GM19099 (cell line): ENCODE results near the gene DPH3.
A peak's percentile ranks its signal among the peaks of the same experiment; 100 is the strongest.

Experiments
- POLR2A ChIP-seq: IDR thresholded peaks from 3 replicates; pipeline ENCODE4 v1.6.1; 2011; ENCODE audit warnings: low read depth; ENCODE audit not compliant: insufficient read length; ENCODE audit errors: extremely low read depth

DPH3 gene

GRCh38 chr3:16264708-16265454, at the start of gene DPH3, which contains the start of gene OXNAD1:
TSS of gene DPH3 (minus strand) at chr3:16264943. CDS start at chr3:16264876, 67 bp downstream.
TSS of gene OXNAD1 (plus strand) at chr3:16265212. CDS start at chr3:16270953, 5,741 bp downstream.
- TF ChIP-seq POLR2A, result peak; percentile 78

GRCh38 chr3:16313886-16314645, 49.3 kb upstream of the DPH3 start:
- TF ChIP-seq POLR2A, result no peak

- peak; percentile 13 for TF ChIP-seq POLR2A
These were observed 47.3 kb upstream of the DPH3 start for GRCh38 chr3:16311960-16312451.

GRCh38 chr3:16309558-16309957, 44.8 kb upstream of the DPH3 start:
- TF ChIP-seq POLR2A, result no peak

DNA sequence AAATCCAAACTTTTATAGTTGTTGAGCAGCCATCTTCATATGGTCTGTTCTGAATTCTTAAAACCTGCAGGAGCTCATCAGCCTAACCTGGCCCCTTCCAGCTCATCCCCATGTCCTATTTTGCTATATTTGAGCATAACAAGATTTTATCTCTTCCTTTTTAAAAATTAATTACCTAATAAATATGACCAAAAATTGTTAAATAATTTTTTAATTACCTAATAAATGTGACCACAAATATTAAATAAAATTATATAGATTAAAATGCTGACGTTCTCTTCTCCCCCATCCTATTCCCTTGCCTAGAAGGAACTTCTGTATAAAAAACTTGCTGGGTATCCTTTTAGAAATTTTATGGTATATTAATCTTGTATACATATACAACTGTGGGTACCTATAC, 44.0 kb upstream of the DPH3 start:
- no peak for TF ChIP-seq POLR2A

- no peak for TF ChIP-seq POLR2A
These were observed 43.2 kb upstream of the DPH3 start for GRCh38 chr3:16307832-16308531.

GRCh38 chr3:16305111-16305541, 40.4 kb upstream of the DPH3 start:
- TF ChIP-seq POLR2A, result no peak

GRCh38 chr3:16304061-16305010, 39.6 kb upstream of the DPH3 start:
- no peak for TF ChIP-seq POLR2A

- no peak for TF ChIP-seq POLR2A
These were observed 38.4 kb upstream of the DPH3 start for GRCh38 chr3:16303037-16303575.

GRCh38 chr3:16302082-16302631, 37.4 kb upstream of the DPH3 start:
- no peak for TF ChIP-seq POLR2A

DNA sequence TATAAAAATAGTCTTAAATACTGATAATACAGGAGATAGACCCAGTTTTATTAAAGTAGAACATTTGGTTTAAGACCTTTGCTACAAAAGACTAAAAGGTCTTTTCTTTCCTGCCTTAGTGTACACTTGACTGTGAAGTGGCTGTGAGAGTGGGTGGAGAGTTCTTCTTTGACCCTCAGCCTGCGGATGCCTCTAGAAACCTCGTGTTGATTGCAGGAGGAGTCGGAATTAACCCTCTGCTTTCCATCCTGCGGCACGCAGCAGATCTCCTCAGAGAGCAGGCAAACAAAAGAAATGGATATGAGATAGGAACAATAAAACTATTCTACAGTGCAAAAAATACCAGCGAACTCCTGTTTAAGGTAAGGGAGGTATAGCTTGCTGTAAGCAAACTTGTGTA, 36.8 kb upstream of the DPH3 start:
- no peak for TF ChIP-seq POLR2A

- no peak for TF ChIP-seq POLR2A
These were observed 36.2 kb upstream of the DPH3 start for GRCh38 chr3:16300881-16301359.

DNA sequence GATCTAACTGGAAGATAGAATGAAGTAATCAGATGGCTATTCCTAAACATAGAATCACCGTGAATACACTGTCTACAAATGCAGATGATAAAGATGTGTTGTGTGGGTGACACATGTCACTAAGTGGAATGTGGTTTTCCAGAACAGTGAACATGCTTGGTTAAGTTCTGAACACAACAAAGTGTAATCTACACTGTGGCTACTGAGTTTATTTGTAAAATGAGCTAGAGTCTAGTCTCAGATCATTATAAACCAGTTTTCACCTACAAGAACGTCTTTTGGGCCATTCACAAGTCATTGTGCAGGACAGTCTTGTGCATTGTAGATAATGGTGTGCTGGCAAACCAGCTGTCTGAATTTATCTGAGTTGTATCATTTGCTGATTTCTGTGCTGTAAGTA, 35.6 kb upstream of the DPH3 start:
- no peak for TF ChIP-seq POLR2A

GRCh38 chr3:16299746-16300145, 35.0 kb upstream of the DPH3 start:
- no peak for TF ChIP-seq POLR2A

- TF ChIP-seq POLR2A, result no peak
These were observed 34.1 kb upstream of the DPH3 start for GRCh38 chr3:16298891-16299290.
